ENCODE results near the gene A3GALT2. TPM values are rescaled to one million over a fixed set of nuclear protein-coding genes. Genes with fewer than 3 reads are reported as not detected.

A3GALT2 gene
- total RNA-seq, 1 experiment from 2014 or later: not detected

DNA sequence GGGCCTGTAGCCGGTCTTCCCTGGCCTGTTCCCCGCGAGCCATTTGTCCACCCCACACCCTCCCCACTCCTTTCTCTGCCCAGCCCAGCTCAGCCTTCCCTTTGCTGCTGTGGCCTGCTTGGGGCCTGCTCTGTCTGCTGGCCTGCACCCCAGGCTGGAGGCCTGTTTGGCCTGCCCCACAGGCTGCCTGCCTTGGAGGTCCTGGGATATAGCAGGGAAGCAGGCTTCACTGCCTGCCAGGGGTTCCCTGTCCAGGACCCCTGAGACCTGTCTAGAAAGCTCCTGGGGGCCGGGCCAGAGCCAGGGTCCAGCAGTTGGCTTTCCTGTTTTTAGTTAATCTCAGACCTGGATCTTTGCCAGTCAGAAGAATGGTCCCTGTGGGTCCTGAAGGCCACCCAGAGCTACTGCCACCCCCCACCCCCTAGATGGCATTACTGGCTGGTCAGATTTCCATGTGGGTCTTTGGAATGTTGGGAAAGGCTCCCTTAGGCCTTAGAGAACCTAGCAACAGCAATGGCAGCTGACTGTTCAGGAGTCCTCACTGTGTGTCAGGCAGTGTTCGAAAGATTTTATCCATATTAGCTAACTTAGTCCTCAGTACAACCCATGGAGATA is 56.9 kb downstream of the A3GALT2 start:
- H3K36me3 ChIP-seq (ENCODE audit: control insufficient read depth, insufficient read depth, low read length): no peaks in the 10 kb centered on the region
- CTCF ChIA-PET: no interaction called here
- no peak for ATAC-seq
- TF ChIP-seq, protein P1, sequence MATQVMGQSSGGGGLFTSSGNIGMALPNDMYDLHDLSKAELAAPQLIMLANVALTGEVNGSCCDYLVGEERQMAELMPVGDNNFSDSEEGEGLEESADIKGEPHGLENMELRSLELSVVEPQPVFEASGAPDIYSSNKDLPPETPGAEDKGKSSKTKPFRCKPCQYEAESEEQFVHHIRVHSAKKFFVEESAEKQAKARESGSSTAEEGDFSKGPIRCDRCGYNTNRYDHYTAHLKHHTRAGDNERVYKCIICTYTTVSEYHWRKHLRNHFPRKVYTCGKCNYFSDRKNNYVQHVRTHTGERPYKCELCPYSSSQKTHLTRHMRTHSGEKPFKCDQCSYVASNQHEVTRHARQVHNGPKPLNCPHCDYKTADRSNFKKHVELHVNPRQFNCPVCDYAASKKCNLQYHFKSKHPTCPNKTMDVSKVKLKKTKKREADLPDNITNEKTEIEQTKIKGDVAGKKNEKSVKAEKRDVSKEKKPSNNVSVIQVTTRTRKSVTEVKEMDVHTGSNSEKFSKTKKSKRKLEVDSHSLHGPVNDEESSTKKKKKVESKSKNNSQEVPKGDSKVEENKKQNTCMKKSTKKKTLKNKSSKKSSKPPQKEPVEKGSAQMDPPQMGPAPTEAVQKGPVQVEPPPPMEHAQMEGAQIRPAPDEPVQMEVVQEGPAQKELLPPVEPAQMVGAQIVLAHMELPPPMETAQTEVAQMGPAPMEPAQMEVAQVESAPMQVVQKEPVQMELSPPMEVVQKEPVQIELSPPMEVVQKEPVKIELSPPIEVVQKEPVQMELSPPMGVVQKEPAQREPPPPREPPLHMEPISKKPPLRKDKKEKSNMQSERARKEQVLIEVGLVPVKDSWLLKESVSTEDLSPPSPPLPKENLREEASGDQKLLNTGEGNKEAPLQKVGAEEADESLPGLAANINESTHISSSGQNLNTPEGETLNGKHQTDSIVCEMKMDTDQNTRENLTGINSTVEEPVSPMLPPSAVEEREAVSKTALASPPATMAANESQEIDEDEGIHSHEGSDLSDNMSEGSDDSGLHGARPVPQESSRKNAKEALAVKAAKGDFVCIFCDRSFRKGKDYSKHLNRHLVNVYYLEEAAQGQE (IDR thresholded peaks at IDR 0.05; ENCODE audit: insufficient read depth in 1 of 2, low read depth in 2 of 2, low read length in 1 of 2): no peak
- TF ChIP-seq TCF7L2 (IDR thresholded peaks at IDR 0.05; ENCODE audit: low read depth, low read length): no peak
- TF ChIP-seq POLR2AphosphoS5 (IDR thresholded peaks at IDR 0.05; ENCODE audit: low read depth, low read length): no peak
- TF ChIP-seq CTCF (IDR thresholded peaks at IDR 0.05): no peak
- no peak for TF ChIP-seq SIN3A (IDR thresholded peaks at IDR 0.05; ENCODE audit: borderline replicate concordance, insufficient read depth, low read depth, low read length)
- BruUV-seq (replicated peaks): no TSS peak
- H3K27ac ChIP-seq (ENCODE audit: low read length): no peak overlapping the region
- H3K4me3 ChIP-seq (ENCODE audit: low read depth in 2 of 2, low read length in 2 of 2): no peak overlapping the region
- no peak for DNase-seq (ENCODE audit: low read depth, low spot score)
- H3K4me1 ChIP-seq (ENCODE audit: control insufficient read depth, insufficient read depth, low read length): no peaks in the 10 kb centered on the region
- intact Hi-C loops (cut with micrococcal nuclease; ENCODE audit: unreplicated experiment) (no loop called here), in situ Hi-C loops (cut with HindIII; ENCODE audit: low pct_unique_long_range_greater_than_20kb, low sequenced_read_pairs) (no loop called here)
- no peaks in the 10 kb centered on the region for H3K9me3 ChIP-seq (ENCODE audit: control insufficient read depth, insufficient read depth, low read depth, low read length)
- no peaks in the 10 kb centered on the region for H3K27me3 ChIP-seq (ENCODE audit: control insufficient read depth, insufficient read depth, low read length)
- POLR2A ChIA-PET: no interaction called here

DNA sequence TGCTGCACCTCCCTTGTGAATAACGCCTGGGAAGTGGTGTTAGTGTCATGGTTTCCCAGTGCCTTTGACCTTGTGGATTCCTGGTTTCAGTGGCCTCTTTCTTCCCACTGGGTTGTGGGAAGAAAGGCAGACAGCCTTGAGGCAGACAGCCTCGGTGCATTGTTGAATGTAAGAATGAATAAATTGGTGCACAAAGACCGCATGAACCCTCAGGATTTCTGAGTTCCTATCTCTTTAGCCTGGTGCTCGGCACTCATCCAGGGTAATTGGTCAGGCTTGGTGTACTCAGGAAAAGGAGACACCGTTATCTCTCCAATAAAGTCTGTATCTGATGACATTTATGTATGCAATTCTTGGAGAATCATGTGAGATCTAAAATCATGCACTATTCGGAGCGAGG is 59.6 kb downstream of the A3GALT2 start:
- intact Hi-C loops (cut with micrococcal nuclease; ENCODE audit: unreplicated experiment) (no loop called here), in situ Hi-C loops (cut with HindIII; ENCODE audit: low pct_unique_long_range_greater_than_20kb, low sequenced_read_pairs) (no loop called here)
- no peaks in the 10 kb centered on the region for H3K36me3 ChIP-seq (ENCODE audit: control insufficient read depth, insufficient read depth, low read length)
- no TSS peak for BruUV-seq (replicated peaks)
- no peaks in the 10 kb centered on the region for H3K9me3 ChIP-seq (ENCODE audit: control insufficient read depth, insufficient read depth, low read depth, low read length)
- H3K4me1 ChIP-seq (ENCODE audit: control insufficient read depth, insufficient read depth, low read length): peaks cover 11% of the 10 kb centered on the region
- POLR2A ChIA-PET: no interaction called here
- no peak overlapping the region for H3K27ac ChIP-seq (ENCODE audit: low read length)
- ATAC-seq (no peak), DNase-seq (ENCODE audit: low read depth, low spot score) (no peak)
- TF ChIP-seq TCF7L2 (IDR thresholded peaks at IDR 0.05; ENCODE audit: low read depth, low read length): no peak
- no peak for TF ChIP-seq POLR2AphosphoS5 (IDR thresholded peaks at IDR 0.05; ENCODE audit: low read depth, low read length)
- TF ChIP-seq, protein P1 (IDR thresholded peaks at IDR 0.05; ENCODE audit: insufficient read depth in 1 of 2, low read depth in 2 of 2, low read length in 1 of 2): no peak
- TF ChIP-seq SIN3A (IDR thresholded peaks at IDR 0.05; ENCODE audit: borderline replicate concordance, insufficient read depth, low read depth, low read length): no peak
- no peak for TF ChIP-seq CTCF (IDR thresholded peaks at IDR 0.05)
- CTCF ChIA-PET: interaction anchor here (1.6 kb wide), 1 partner anchor 34 kb away, joined by 4 read pairs; no protein-coding TSS in a partner anchor
- H3K4me3 ChIP-seq (ENCODE audit: low read depth in 2 of 2, low read length in 2 of 2): no peak overlapping the region
- no peaks in the 10 kb centered on the region for H3K27me3 ChIP-seq (ENCODE audit: control insufficient read depth, insufficient read depth, low read length)
